Astrocyte (in vitro differentiated cells and primary cell): Measurements from ENCODE around the gene RC3H2. TPM values are rescaled to one million over a fixed set of nuclear protein-coding genes. Genes with fewer than 3 reads are reported as not detected.

Experiments used
- DNase-seq: peaks from one replicate; pipeline ENCODE4 v3.0.0-alpha.2; 2010; ENCODE audit warnings: low read depth
- FAIRE-seq: peaks from 2 replicates; lab custom pipeline; 2011; peaks lifted over from hg19 to GRCh38; lab: Jason Lieb, UNC
- H2AFZ ChIP-seq: 2 replicates; pipeline ENCODE4 v1.6.0; 2012; ENCODE audit warnings: low read depth, low read length, inconsistent platforms
- H3K27ac ChIP-seq: 2 replicates; pipeline ENCODE4 v1.5.1; 2011; ENCODE audit warnings: low read depth, low read length, inconsistent platforms
- H3K27me3 ChIP-seq: 2 replicates; pipeline ENCODE4 v1.6.0; 2011; ENCODE audit warnings: low read length, inconsistent platforms; ENCODE audit not compliant: insufficient read depth
- H3K36me3 ChIP-seq: 2 replicates; pipeline ENCODE4 v1.5.1; 2011; ENCODE audit warnings: low read length, inconsistent platforms; ENCODE audit not compliant: insufficient read depth
- H3K4me1 ChIP-seq: 2 replicates; pipeline ENCODE4 v1.5.1; 2011; ENCODE audit warnings: low read length, inconsistent platforms; ENCODE audit not compliant: insufficient read depth
- H3K4me2 ChIP-seq: 2 replicates; pipeline ENCODE4 v1.6.0; 2012; ENCODE audit warnings: low read length, inconsistent platforms
- H3K4me3 ChIP-seq: 2 replicates; pipeline ENCODE4 v1.5.1; 2011; ENCODE audit warnings: low read depth, mild to moderate bottlenecking, low read length, inconsistent platforms; ENCODE audit not compliant: insufficient read depth
- H3K79me2 ChIP-seq: 2 replicates; pipeline ENCODE4 v1.6.0; 2012; ENCODE audit warnings: mild to moderate bottlenecking, low read length, inconsistent platforms; ENCODE audit not compliant: insufficient read depth
- H3K9ac ChIP-seq: 2 replicates; pipeline ENCODE4 v1.6.0; 2012; ENCODE audit warnings: mild to moderate bottlenecking, low read length, inconsistent platforms
- H3K9me3 ChIP-seq: 2 replicates; pipeline ENCODE4 v1.5.1; 2012; ENCODE audit warnings: low read depth, mild to moderate bottlenecking, low read length, inconsistent platforms; ENCODE audit not compliant: insufficient read depth
- H4K20me1 ChIP-seq: 2 replicates; pipeline ENCODE4 v1.6.0; 2012; ENCODE audit warnings: low read length, inconsistent platforms; ENCODE audit not compliant: insufficient read depth
- H3K27ac Mint-ChIP-seq: one replicate; pipeline ENCODE4 v1.8.0; 2021; ENCODE audit warnings: mild to moderate bottlenecking, mixed read lengths; ENCODE audit not compliant: unreplicated experiment
- H3K27me3 Mint-ChIP-seq: one replicate; pipeline ENCODE4 v1.8.0; 2021; ENCODE audit warnings: low read depth, mixed read lengths; ENCODE audit not compliant: unreplicated experiment
- H3K36me3 Mint-ChIP-seq: one replicate; pipeline ENCODE4 v1.8.0; 2021; ENCODE audit warnings: low read depth, mixed read lengths; ENCODE audit not compliant: unreplicated experiment
- H3K4me1 Mint-ChIP-seq: one replicate; pipeline ENCODE4 v1.8.0; 2021; ENCODE audit warnings: low read depth, mixed read lengths; ENCODE audit not compliant: unreplicated experiment
- H3K4me3 Mint-ChIP-seq: one replicate; pipeline ENCODE4 v1.8.0; 2021; ENCODE audit warnings: mild to moderate bottlenecking, moderate library complexity, mixed read lengths; ENCODE audit not compliant: unreplicated experiment
- H3K9me3 Mint-ChIP-seq: one replicate; pipeline ENCODE4 v1.8.0; 2021; ENCODE audit warnings: mild to moderate bottlenecking, mixed read lengths; ENCODE audit not compliant: unreplicated experiment
- EZH2 ChIP-seq: IDR thresholded peaks from 2 replicates; pipeline ENCODE4 v1.6.1; 2012; ENCODE audit warnings: mild to moderate bottlenecking, low read length, inconsistent platforms; ENCODE audit not compliant: insufficient read depth
- total RNA-seq: library from RNA; stranded (reverse); gene quantifications from 2 replicates; pipeline ENCODE4 v1.2.1, GENCODE V29; 2021
- TF ChIP-seq, protein P1 (sequence below): IDR thresholded peaks from 2 replicates; pipeline ENCODE4 v1.5.1; 2011; ENCODE audit warnings: low read depth, mild to moderate bottlenecking, inconsistent platforms, low read length, moderate library complexity; ENCODE audit not compliant: insufficient read depth

Gene RC3H2
- total RNA-seq, 1 donor from 2014 or later, result 69.0 TPM

DNA sequence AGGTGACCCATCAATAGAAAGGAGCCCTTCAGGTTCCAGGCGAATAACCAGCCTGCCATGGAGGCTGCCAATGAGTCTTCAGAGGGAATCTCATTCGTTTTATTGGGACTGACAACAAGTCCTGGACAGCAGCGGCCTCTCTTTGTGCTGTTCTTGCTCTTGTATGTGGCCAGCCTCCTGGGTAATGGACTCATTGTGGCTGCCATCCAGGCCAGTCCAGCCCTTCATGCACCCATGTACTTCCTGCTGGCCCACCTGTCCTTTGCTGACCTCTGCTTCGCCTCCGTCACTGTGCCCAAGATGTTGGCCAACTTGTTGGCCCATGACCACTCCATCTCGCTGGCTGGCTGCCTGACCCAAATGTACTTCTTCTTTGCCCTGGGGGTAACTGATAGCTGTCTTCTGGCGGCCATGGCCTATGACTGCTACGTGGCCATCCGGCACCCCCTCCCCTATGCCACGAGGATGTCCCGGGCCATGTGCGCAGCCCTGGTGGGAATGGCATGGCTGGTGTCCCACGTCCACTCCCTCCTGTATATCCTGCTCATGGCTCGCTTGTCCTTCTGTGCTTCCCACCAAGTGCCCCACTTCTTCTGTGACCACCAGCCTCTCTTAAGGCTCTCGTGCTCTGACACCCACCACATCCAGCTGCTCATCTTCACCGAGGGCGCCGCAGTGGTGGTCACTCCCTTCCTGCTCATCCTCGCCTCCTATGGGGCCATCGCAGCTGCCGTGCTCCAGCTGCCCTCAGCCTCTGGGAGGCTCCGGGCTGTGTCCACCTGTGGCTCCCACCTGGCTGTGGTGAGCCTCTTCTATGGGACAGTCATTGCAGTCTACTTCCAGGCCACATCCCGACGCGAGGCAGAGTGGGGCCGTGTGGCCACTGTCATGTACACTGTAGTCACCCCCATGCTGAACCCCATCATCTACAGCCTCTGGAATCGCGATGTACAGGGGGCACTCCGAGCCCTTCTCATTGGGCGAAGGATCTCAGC is 104.8 kb downstream of the RC3H2 start, which contains the start of gene OR1K1:
OR1K1 (plus strand) TSS at position 58 of the 995 bp plus-strand sequence; CDS start at position 58, 0 bp downstream.
- H3K27ac ChIP-seq, result no peak within 1 kb of the TSS

DNA sequence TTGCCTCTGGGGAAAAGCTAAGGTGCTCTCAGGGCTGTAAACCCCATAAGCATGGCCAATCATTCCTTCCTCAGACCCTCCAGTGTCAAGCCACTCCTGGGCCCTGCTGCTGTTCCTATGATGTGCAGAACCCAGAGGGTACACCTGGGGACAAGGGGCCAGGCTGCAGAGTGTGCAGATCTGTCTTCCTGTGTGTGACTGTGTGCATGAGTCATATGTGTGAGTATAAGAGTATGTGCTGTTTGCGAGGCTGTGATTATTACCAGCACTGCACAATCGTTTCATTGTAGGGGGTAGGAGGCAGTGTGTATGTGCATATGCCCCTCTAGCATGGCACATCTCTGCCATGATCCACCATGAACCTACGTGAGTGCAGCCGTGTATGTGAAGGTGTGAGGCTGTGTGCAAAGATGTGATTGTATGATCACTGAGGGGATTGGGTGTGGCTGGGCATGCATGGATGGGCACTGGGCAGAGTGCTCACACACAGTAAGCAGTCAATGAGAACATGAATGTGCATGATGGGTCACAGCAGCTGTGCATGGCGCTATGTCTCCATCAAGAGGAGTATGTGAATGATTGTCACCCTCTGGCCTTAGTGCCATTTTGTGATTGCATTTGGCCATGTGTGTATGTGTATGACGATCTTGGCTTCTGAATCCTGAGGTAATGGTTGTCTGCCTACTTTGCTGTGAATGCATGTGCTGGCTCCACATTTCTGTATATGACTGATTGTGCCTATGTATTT is 107.7 kb downstream of the RC3H2 start:
- H4K20me1 ChIP-seq, result no peaks in the 10 kb centered on the region
- no peak overlapping the region for H3K9ac ChIP-seq
- H3K27me3 ChIP-seq, result no peaks in the 10 kb centered on the region
- no peak overlapping the region for H3K4me2 ChIP-seq
- H2AFZ ChIP-seq, result no peak overlapping the region
- no peaks in the 10 kb centered on the region for H3K4me1 Mint-ChIP-seq
- H3K36me3 Mint-ChIP-seq, result no peaks in the 10 kb centered on the region
- H3K79me2 ChIP-seq, result no peaks in the 10 kb centered on the region
- TF ChIP-seq, protein P1, sequence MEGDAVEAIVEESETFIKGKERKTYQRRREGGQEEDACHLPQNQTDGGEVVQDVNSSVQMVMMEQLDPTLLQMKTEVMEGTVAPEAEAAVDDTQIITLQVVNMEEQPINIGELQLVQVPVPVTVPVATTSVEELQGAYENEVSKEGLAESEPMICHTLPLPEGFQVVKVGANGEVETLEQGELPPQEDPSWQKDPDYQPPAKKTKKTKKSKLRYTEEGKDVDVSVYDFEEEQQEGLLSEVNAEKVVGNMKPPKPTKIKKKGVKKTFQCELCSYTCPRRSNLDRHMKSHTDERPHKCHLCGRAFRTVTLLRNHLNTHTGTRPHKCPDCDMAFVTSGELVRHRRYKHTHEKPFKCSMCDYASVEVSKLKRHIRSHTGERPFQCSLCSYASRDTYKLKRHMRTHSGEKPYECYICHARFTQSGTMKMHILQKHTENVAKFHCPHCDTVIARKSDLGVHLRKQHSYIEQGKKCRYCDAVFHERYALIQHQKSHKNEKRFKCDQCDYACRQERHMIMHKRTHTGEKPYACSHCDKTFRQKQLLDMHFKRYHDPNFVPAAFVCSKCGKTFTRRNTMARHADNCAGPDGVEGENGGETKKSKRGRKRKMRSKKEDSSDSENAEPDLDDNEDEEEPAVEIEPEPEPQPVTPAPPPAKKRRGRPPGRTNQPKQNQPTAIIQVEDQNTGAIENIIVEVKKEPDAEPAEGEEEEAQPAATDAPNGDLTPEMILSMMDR, result no peak
- TF ChIP-seq EZH2, result no peak
- no peaks in the 10 kb centered on the region for H3K36me3 ChIP-seq
- H3K27ac ChIP-seq, result no peak overlapping the region
- H3K4me1 ChIP-seq, result no peaks in the 10 kb centered on the region
- peaks cover 35% of the 10 kb centered on the region for H3K27me3 Mint-ChIP-seq
- no peak overlapping the region for H3K27ac Mint-ChIP-seq
- DNase-seq (no peak), FAIRE-seq (no peak)
- H3K9me3 Mint-ChIP-seq, result peaks cover 16% of the 10 kb centered on the region
- no peaks in the 10 kb centered on the region for H3K9me3 ChIP-seq
- no peak overlapping the region for H3K4me3 ChIP-seq
- no peak overlapping the region for H3K4me3 Mint-ChIP-seq

More for the DNA sequence above, 104.8 kb downstream of the RC3H2 start, which contains the start of gene OR1K1:
- Histone ChIP-seq H3K27me3 (no peaks in the 10 kb centered on the region), H3K9ac (no peak within 1 kb of the TSS), H3K4me3 (no peak within 1 kb of the TSS), H3K36me3 (no peaks in the 10 kb centered on the region), H3K4me1 (no peaks in the 10 kb centered on the region), H3K79me2 (no peaks in the 10 kb centered on the region), H3K9me3 (peaks cover under 1% of the 10 kb centered on the region), H4K20me1 (no peaks in the 10 kb centered on the region), H2AFZ (no peak within 1 kb of the TSS), H3K4me2 (no peak within 1 kb of the TSS)
- TF ChIP-seq EZH2, result no peak
- TF ChIP-seq, protein P1, result no peak
- peaks cover 9% of the 10 kb centered on the region for H3K9me3 Mint-ChIP-seq
- H3K27ac Mint-ChIP-seq, result no peak within 1 kb of the TSS
- no peaks in the 10 kb centered on the region for H3K36me3 Mint-ChIP-seq
- H3K4me1 Mint-ChIP-seq, result no peaks in the 10 kb centered on the region
- FAIRE-seq (no peak), DNase-seq (no peak)
- peaks cover 27% of the 10 kb centered on the region for H3K27me3 Mint-ChIP-seq
- no peak within 1 kb of the TSS for H3K4me3 Mint-ChIP-seq

Other genes with a start within 250 kb of the RC3H2 start
- not detected in 2 replicates for gene OR1B1, start 247.7 kb downstream of the RC3H2 start, total RNA-seq
- gene OR1L1, start 243.6 kb downstream of the RC3H2 start, total RNA-seq, result not detected in 2 replicates
- gene OR1L3, start 230.2 kb downstream of the RC3H2 start, total RNA-seq, result not detected in 2 replicates
- not detected in 2 replicates for gene OR1L4, start 181.4 kb downstream of the RC3H2 start, total RNA-seq
- not detected in 2 replicates for gene OR1L6, start 163.1 kb downstream of the RC3H2 start, total RNA-seq
- not detected in 2 replicates for gene OR5C1, start 116.4 kb downstream of the RC3H2 start, total RNA-seq
- not detected in 2 replicates for gene OR1K1, start 105.2 kb downstream of the RC3H2 start, total RNA-seq
- gene PDCL, start 76.8 kb downstream of the RC3H2 start, total RNA-seq, result 21.5 and 23.9 TPM in 2 replicates
- gene ZBTB6, start 8.0 kb upstream of the RC3H2 start, total RNA-seq, result 7.4 and 8.5 TPM in 2 replicates
- 6.2 and 6.5 TPM in 2 replicates for gene ZBTB26, start 26.2 kb upstream of the RC3H2 start, total RNA-seq
- 44.7 and 48.3 TPM in 2 replicates for gene RABGAP1, start 35.7 kb upstream of the RC3H2 start, total RNA-seq
- gene GPR21, start 128.3 kb upstream of the RC3H2 start, total RNA-seq, result 0.67 and 1.6 TPM in 2 replicates